GM20431 (cell line): ENCODE measurements around the gene FAM50A.
"Not testable (repeated sequence)": the region's sequence is repeated elsewhere in the genome, so short reads cannot be mapped to it uniquely, and the experiment has no call there.

Experiments used
- in situ Hi-C: fragments of 300-500 bp; cut with MseI, MboI; formaldehyde crosslinking; loops from one replicate; pipeline ENCODE4 v1.15.0; 2020; ENCODE audit warnings: low sequenced_read_pairs; ENCODE audit not compliant: unreplicated experiment

The FAM50A gene, protein sequence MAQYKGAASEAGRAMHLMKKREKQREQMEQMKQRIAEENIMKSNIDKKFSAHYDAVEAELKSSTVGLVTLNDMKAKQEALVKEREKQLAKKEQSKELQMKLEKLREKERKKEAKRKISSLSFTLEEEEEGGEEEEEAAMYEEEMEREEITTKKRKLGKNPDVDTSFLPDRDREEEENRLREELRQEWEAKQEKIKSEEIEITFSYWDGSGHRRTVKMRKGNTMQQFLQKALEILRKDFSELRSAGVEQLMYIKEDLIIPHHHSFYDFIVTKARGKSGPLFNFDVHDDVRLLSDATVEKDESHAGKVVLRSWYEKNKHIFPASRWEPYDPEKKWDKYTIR

GRCh38 chrX:154443992-154444754, at the start of gene FAM50A:
TSS of gene FAM50A (plus strand) at chrX:154444141. CDS start at chrX:154444236, 95 bp downstream.
- in situ Hi-C loops: no loop called here

DNA sequence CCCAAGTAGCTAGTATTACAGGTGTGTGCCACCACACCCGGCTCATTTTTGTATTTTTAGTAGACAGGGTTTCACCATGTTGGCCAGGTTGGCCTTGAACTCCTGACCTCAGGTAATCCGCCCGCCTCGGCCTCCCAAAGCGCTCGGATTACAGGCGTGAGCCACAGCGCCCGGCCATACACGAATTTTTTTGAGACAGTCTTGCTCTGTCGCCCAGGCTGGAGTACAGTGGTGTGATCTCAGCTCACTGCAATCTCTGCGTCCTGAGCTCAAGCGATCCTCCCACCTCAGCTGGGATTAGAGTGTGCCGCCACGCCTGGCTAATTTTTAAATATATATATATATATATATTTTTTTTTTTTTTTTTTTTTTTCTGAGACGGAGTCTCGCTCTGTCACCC, 47.6 kb upstream of the FAM50A start:
- in situ Hi-C loops: not testable (repeated sequence)

DNA sequence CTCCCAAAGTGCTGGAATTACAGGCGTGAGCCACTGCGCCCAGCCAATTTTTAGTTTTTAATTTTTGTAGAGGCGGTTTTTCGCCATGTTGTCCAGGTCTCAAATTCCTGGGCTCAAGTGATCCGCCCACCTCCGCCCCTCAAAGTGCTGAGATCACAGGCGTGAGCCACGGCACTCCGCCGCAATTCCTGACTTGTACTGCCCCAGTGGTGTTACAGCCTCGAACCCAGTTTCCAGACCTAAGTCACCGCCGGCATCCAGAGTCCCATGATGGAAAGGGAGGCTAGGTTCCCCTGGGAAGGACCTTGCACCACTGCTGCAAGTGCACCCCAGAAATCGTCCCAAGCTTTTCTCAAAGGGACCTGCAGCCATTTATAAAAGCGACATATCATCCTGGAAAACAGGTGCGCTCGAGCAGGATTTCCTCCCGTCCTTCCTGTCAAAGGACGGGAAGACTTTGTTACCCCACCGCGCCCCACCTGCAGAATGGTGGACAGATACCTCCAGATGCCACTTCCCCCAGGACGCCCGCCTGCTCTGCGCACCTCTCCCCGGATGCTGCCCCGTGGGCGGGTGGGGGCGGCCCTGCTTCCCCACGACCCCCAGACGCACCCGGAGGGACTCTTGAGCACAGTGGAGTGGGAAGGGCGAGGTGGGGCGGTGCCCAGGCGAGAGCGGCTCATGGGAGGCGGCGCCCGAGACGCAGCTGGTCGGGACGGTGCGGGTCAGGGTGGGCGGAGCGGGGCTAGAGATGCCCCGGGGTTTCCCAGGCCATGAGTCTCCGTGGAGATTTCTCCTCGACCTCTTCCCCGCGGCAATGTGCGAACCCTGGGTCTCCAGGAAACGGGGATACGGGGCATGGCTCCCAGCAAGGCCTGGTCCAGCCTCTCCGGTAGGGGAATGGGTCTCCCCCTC, 46.7 kb upstream of the FAM50A start:
- in situ Hi-C loops: no loop called here

DNA sequence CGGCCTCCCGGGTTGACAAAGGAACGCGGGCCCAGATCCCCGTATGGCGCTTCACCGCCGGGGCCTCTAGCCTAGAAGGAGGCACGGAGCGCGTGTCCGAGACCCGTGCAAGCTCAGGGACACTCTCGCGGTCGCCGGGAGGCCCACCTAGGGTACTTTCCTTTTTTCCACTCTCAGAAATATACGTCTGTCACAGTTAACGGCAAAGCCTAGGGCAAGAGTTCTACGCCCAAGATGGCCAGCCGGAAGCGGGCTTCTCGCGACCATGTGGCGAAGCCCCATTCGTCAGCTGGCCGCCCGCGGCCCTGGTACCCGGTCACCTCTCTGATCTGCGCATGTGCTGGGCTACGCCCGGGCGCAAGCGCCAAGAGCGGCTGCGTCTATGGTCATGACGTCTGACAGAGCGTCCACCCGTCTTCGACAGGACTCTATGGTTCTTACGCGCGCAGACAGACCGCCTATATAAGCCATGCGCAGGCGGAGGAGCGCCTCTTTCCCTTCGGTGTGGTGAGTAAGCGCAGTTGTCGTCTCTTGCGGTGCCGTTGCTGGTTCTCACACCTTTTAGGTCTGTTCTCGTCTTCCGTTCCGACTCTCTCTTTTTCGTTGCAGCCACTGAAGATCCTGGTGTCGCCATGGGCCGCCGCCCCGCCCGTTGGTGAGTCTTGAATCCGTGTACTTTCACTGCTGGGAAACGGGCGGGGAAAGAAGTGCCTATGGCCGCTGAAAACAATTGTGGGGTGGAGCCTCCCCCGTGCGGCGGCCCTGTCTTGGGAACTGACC, 45.9 kb upstream of the FAM50A start, which contains the start of gene RPL10:
Gene RPL10 (plus strand): TSS at position 490 of the 780 bp plus-strand sequence. CDS start 143 bp downstream, at position 633.
- in situ Hi-C loops: no loop called here

DNA sequence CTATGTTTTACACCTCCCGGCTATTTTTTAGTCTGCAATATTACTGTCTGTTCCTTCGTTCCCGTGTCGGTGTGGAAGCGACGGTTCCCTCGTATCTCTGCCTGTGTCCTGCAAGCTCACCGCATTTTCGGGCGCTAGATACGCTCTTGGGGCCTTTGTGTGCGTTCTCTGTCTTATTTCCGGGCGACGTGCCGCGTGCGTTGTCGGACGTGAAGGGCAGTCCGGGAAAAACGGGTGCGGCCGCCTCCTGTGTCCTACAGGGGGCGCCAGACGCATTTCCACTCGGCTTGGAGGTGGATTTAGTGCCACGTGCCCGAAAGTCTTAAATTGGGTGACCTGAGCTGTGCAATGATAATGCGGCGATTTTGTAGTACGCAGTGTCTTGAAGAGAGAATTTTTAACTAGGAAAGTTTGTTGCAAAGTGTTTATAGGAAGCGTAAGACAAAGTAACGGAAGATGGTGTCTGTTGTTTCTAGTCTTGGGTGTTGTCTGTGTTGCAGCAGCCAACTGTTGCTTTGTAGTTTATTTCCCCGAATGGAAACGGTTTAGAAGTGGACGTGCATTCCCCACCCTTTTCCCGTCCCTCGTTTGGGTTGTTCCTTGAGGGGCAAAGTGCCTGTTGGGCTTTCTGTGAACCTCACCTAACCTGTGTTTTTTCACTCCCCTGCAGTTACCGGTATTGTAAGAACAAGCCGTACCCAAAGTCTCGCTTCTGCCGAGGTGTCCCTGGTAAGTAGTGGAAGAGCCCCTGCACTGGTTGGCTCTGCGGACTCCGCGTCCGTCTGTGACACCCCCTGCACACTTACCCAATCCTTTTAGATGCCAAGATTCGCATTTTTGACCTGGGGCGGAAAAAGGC, 45.0 kb upstream of the FAM50A start:
- in situ Hi-C loops: no loop called here

GRCh38 chrX:154399527-154400368, 44.2 kb upstream of the FAM50A start:
- in situ Hi-C loops: no loop called here

DNA sequence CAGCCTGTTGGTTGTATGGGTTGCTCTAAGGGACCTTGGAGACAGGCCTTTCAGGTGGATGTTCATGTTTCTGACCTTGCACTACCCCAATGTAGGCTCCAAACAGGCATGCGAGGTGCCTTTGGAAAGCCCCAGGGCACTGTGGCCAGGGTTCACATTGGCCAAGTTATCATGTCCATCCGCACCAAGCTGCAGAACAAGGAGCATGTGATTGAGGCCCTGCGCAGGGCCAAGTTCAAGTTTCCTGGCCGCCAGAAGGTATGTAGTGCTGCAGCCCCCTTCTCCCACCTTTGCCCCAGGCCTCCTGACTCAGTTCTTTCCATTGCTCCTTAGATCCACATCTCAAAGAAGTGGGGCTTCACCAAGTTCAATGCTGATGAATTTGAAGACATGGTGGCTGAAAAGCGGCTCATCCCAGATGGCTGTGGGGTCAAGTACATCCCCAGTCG, 43.5 kb upstream of the FAM50A start:
- in situ Hi-C loops: not testable (repeated sequence)

GRCh38 chrX:154401045-154401799, 42.7 kb upstream of the FAM50A start:
- in situ Hi-C loops: no loop called here

- in situ Hi-C loops: no loop called here
Observed at GRCh38 chrX:154401918-154402621, 41.9 kb upstream of the FAM50A start.

DNA sequence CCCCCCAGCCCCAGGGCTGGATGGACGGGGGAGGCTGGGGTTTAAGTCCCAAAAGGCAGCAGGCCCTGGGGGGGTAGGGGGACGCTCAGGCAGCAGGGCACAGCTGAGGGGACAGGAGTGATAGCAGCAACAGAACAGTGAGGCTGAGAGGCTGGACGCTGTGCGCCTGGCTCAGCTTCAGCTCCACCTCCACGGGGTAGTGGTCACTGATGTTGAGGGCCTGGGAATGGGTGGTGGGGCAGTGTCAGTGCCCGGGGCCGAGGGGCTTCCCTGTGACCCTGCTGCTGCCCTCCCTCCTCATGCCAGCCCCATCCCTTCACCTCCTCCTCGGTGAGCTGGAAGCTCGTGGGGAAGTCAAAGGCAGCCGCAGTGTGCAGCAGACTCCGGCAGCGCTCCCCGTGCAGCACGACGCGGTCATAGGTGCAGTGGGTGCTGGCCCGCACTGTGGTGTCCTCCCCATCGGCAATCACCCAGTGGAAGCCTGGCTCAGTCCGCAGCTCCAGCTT, 41.3 kb upstream of the FAM50A start:
- in situ Hi-C loops: no loop called here

DNA sequence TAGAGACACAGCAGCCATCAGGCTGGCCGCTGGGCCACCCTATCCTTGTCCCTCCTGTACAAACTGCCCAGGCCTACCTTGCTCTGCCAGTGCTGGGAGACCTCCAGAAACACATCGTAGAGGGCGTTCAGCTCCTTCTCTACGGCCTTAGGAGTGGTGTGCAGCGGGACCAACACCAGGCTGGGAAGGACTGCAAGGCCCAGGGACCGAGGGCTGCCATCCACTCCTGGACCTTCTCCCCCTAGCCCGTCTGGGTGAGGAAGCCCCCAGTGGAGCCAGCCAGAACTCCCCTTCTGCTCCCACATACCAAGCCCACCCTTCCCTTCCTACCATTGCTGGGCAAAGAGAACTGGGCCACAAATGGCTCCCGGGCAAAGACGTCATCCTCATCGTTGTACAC, 40.7 kb upstream of the FAM50A start:
- in situ Hi-C loops: no loop called here

DNA sequence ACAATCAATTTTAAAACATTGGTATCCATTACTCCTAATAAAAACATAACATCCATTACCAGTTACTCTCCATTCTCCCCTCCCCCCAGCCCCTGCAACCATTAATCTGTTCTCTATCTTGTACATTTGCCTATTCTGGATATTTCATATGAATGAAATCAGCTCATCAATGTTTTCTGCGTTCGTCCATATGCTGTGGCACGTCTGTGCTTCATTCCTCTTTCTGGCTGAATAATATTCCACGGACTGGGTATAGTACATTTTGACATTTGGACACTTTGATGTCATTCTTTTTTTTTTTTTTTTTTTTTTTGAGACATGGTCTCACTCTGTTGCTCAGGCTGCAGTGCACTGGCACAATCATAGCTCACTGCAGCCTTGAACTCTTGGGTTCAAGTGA, 40.1 kb upstream of the FAM50A start:
- in situ Hi-C loops: no loop called here

GRCh38 chrX:154404625-154405192, 39.2 kb upstream of the FAM50A start:
- in situ Hi-C loops: no loop called here

GRCh38 chrX:154408659-154409221, 35.2 kb upstream of the FAM50A start:
- in situ Hi-C loops: no loop called here

DNA sequence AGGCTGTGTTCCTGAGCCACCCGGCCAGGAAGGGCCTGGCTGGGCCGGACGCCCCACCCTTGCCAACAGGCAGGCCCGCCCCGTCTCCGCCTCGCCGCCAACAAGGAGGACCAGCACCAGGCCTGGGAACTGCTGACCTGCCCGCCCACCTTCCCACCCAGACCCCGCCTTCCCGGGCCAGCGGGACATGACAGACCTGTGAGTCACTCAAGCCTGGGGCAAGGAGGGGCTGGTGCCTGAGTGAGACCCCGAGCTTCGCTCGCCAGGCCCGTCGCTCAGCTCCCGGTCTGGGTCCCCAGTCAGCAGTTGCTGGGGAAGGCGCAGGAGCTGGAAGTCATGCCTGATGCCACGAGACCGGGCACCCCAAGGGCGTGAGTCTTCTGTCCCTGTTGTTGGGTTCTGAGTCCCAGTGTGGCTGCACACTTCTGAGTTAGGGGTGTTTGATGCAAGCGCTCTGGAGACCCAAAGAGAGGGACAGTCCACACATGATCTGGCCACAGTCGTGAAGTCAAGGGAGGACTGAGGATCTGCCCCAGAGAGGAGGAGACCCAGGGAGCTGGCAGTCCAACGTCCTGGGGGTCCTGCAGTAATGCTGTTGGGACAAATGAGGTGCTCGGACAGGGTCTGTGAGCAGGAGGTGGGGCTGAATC, 34.6 kb upstream of the FAM50A start, which contains the start of gene DNASE1L1:
Gene DNASE1L1 (minus strand): TSS at position 33 of the 650 bp plus-strand sequence. CDS start 3,686 bp downstream, outside the sequence.
- in situ Hi-C loops: no loop called here
